GM12874 (cell line): ENCODE data around the gene IGSF11.

Source experiments
- CTCF ChIP-seq: IDR thresholded peaks from 2 replicates; pipeline ENCODE4 v1.5.1; 2011; ENCODE audit warnings: low read depth, mild to moderate bottlenecking, control low read depth, low read length, moderate library complexity; ENCODE audit not compliant: insufficient read depth

IGSF11 gene

DNA sequence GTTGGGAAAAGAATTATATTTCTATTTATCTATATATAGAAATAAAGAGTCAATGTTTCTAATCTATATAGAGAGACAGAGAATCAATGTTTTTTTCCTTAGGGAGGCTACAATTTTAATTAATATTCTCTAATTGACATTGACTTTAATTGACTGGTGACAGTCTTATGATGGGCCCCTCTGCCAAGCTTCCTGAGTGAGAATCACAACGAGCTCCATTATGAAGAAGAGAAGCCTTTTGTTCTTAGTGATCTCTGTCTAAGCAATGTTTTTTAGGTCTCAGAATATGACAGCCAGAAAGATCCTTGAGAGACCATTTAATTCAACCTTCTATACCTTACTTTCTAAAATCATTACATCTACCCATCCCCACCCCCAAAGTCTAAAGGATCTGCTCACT is 70.9 kb downstream of the IGSF11 start:
- TF ChIP-seq CTCF = no peak

GRCh38 chr3:118960876-118961450 is 73.7 kb downstream of the IGSF11 start:
- no peak for TF ChIP-seq CTCF

GRCh38 chr3:118955914-118956556 is 78.6 kb downstream of the IGSF11 start:
- no peak for TF ChIP-seq CTCF

GRCh38 chr3:118951089-118951488 is 83.6 kb downstream of the IGSF11 start:
- no peak for TF ChIP-seq CTCF

DNA sequence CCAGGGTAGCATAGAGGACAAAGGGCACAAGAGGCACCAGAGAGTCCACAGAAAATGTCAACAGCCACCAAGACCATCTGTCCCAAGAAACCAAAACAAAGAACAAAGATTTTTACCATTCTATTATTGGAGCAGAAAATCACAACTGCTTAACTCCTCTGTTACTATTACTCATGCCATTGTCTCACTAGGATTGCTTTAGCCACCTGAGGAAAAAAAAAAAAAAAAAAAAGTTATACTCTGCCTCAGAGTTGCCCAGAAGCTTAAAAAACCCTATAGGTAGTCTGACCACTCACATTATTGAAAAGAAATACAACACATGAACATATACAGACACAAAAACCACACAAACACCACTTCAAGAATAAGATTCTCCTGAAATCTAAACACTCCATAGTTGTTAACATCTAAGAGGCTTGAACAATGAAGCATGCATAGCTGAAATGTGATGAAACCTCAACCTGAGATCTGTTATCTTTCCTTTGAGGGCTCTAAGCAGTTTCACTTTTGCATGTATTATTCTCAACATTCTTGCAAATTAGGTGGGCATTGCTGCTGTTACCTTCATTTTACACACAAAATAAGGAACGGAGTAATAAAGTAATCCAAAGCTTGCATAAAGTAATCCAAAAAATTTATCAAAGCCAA is 85.4 kb downstream of the IGSF11 start:
- no peak for TF ChIP-seq CTCF

DNA sequence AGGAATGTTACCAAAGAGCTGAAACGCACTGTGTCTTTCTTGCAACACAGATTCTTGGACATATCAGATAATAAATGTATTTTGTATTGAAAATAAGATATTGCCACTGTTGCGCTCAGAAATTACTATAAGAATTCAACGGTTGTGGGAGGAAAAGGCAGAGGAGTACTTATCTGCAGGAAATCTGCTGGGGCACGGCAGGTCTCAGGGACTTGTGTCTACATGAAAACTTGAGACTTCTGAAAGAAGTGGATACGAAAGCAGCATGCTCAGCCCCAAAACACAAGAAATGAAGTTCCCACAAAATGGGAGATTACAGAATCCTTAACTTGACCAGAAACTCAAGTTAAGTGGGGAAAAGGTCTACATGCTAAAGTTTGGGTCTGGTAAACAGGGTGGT is 86.5 kb downstream of the IGSF11 start:
- no peak for TF ChIP-seq CTCF

DNA sequence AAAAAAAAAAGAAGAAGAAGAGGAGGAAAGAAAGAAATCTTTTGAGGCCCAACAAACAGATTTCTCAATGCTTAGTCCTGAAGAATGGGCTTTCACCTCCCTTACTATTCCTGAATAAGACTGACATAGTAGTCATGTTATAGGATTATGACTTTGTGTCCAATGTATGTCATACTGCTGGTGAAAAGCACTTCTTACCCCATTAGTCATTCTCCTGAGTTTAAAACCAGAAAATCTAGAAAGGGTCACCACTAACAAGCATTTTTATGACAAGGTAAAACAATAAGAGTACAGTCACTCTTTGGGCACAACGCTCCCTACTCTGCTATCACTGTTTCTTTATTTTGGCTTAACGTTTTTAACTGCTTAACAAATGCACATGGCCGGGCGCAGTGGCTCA is 88.2 kb downstream of the IGSF11 start:
- no peak for TF ChIP-seq CTCF
